SKM-1 (cell line): ENCODE data around the gene MRPL40.

Experiments
- DNase-seq: peaks from one replicate; lab custom pipeline; 2025; ENCODE audit not compliant: unreplicated experiment; lab: John Stamatoyannopoulos, UW

The MRPL40 gene

GRCh38 chr22:19480173-19480568 lies 47.8 kb downstream of the MRPL40 start:
- DNase-seq: no peak

DNA sequence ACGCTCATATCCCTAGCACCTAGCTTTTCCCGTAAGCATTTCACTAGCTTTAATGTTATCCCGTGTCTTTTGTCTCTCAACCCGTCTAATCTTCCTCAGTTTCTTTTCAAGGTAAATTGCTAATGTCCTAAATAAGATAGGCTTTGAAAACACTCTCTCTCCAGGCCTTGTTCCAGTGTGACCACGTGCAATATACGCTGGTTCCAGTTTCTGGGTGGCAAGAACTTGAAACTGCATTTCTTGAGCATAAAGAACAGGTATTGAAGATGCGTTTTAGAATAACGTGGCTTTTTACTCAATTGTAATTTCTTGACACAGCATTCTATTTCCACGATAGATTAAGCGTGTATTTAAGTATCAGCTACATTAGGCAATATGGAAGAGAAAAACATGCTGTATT lies 48.4 kb downstream of the MRPL40 start:
- no peak for DNase-seq

DNA sequence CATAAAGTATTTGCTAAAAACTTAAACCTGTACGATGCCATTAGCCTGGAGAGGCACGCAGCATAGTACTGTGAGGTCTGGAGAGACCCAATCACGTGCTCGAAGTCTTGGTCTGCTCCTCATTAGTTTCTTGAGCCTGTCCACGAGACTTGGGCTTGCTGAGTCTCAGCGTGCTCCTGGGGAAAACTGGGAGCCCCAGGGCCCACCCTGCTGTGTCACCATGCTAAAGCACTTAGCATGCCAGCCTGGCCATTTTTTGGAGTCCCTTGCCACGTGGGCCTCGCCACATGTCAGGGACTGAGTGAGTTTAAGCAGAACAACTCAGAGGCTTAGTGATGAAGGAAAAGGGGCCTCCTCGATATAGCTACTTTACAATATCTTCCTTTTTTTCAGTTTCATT lies 50.0 kb downstream of the MRPL40 start:
- no peak for DNase-seq

DNA sequence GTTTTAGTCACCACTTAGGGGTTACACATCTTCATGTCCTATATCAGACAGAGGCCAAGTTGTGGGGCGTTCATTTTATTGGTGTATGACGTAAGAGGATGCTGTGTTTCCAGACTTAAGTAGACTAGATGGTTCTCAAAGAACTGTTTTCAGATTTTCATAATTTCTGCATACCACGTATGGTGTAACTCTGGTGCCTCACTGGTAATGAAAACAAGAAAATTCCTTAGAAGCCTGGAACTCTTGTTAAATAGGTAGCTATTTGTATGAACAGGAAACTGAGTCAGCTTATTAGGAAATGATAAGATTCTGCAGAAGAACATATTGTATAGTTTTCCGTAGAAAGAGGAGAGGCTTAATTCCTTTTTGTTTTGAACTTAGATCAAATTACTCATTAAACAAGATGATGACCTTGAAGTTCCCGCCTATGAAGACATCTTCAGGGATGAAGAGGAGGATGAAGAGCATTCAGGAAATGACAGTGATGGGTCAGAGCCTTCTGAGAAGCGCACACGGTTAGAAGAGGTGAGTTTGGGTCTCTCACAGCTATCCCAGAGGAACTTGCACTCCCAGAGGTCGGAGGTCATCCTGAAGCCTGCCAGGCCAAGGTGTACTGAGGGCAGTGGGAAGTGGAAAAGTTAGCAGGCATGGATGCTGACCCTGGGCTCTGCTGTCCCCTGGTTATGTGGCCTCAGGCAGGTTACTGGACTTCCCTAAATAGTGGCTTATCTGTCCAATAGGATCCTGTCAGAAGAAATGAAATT lies 51.3 kb downstream of the MRPL40 start:
- no peak for DNase-seq
